Mesenchymal stem cell (in vitro differentiated cells and primary cell): ENCODE results near the gene DNAH10.

Experiments used
- DNase-seq: peaks from one replicate; pipeline ENCODE4 v3.0.0-alpha.2; 2013
- H2AFZ ChIP-seq: one replicate; pipeline ENCODE4 v1.6.1; 2013; ENCODE audit warnings: low read depth, mild to moderate bottlenecking, control low read depth, inconsistent platforms, low read length, moderate library complexity
- H2AK5ac ChIP-seq: 2 replicates; pipeline ENCODE4 v1.6.1; 2013; ENCODE audit warnings: low read length, moderate library complexity, mild to moderate bottlenecking, inconsistent platforms; ENCODE audit not compliant: severe bottlenecking
- H2BK120ac ChIP-seq: one replicate; pipeline ENCODE4 v1.6.1; 2013; ENCODE audit warnings: low read depth, mild to moderate bottlenecking, inconsistent platforms, low read length, moderate library complexity
- H2BK12ac ChIP-seq, 2 experiments: one replicate each; pipeline ENCODE4 v1.6.1; 2013; ENCODE audit warnings: inconsistent platforms in 2 of 2, low read length in 2 of 2, mild to moderate bottlenecking in 2 of 2, moderate library complexity in 2 of 2, control low read depth in 1 of 2
- H2BK15ac ChIP-seq: one replicate; pipeline ENCODE4 v1.6.1; 2013; ENCODE audit warnings: mild to moderate bottlenecking, low read depth, inconsistent platforms; ENCODE audit not compliant: poor library complexity, severe bottlenecking
- H2BK5ac ChIP-seq: 2 replicates; pipeline ENCODE4 v1.6.1; 2013; ENCODE audit warnings: low read depth, mild to moderate bottlenecking, low read length, control low read depth, inconsistent platforms; ENCODE audit not compliant: poor library complexity, severe bottlenecking
- H3K14ac ChIP-seq, 2 experiments: one replicate each; pipeline ENCODE4 v1.6.1; 2013; ENCODE audit warnings: inconsistent platforms in 2 of 2, low read length in 2 of 2, control low read depth in 1 of 2, mild to moderate bottlenecking in 1 of 2, moderate library complexity in 1 of 2
- H3K18ac ChIP-seq, 2 experiments: one replicate each; pipeline ENCODE4 v1.6.1; 2013; ENCODE audit warnings: inconsistent platforms in 2 of 2, low read length in 2 of 2, control low read depth in 1 of 2, low read depth in 1 of 2, mild to moderate bottlenecking in 1 of 2
- H3K23ac ChIP-seq, 2 experiments: one replicate each; pipeline ENCODE4 v1.6.1; 2013; ENCODE audit warnings: inconsistent platforms in 2 of 2, low read length in 2 of 2, mild to moderate bottlenecking in 2 of 2, moderate library complexity in 2 of 2, control low read depth in 1 of 2
- H3K27ac ChIP-seq: 2 replicates; pipeline ENCODE4 v1.5.1; 2013; ENCODE audit warnings: mild to moderate bottlenecking, moderate library complexity, low read length, control low read depth, inconsistent platforms; ENCODE audit not compliant: poor library complexity, severe bottlenecking
- H3K27me3 ChIP-seq, 2 experiments: 2 replicates each; pipeline versions ENCODE4 v1.6.1 to v1.7.0; 2013; ENCODE audit warnings: low read length in 2 of 2, mild to moderate bottlenecking in 2 of 2, moderate library complexity in 2 of 2, control low read depth in 1 of 2, inconsistent platforms in 1 of 2; ENCODE audit not compliant: control insufficient read depth in 1 of 2, insufficient read depth in 1 of 2
- H3K36me3 ChIP-seq, 2 experiments: 2 replicates each; pipeline versions ENCODE4 v1.6.1 to v1.7.0; 2013; ENCODE audit warnings: low read length in 2 of 2, control low read depth in 1 of 2, inconsistent platforms in 1 of 2, low read depth in 1 of 2, mild to moderate bottlenecking in 1 of 2; ENCODE audit not compliant: insufficient read depth in 2 of 2, control insufficient read depth in 1 of 2
- H3K4ac ChIP-seq, 2 experiments: one replicate each; pipeline ENCODE4 v1.6.1; 2013; ENCODE audit warnings: inconsistent platforms in 2 of 2, low read length in 2 of 2, mild to moderate bottlenecking in 2 of 2, moderate library complexity in 2 of 2, control low read depth in 1 of 2, low read depth in 1 of 2
- H3K4me1 ChIP-seq: 2 replicates; pipeline ENCODE4 v1.6.1; 2013; ENCODE audit warnings: low read depth, low read length, control low read depth; ENCODE audit not compliant: control insufficient read depth, insufficient read depth
- H3K4me2 ChIP-seq: 2 replicates; pipeline ENCODE4 v1.6.1; 2013; ENCODE audit warnings: low read length, mild to moderate bottlenecking, inconsistent platforms; ENCODE audit not compliant: poor library complexity, severe bottlenecking
- H3K4me3 ChIP-seq, 2 experiments: 2 replicates each; pipeline versions ENCODE4 v1.5.1 to v1.7.0; 2013; ENCODE audit warnings: low read length in 2 of 2, mild to moderate bottlenecking in 2 of 2, control low read depth in 1 of 2, low read depth in 1 of 2; ENCODE audit not compliant: insufficient read depth in 1 of 2
- H3K79me1 ChIP-seq: replicated peaks from 2 replicates; pipeline ENCODE4 v1.6.1; 2013; ENCODE audit warnings: mild to moderate bottlenecking, control low read depth, low read length, inconsistent platforms; ENCODE audit not compliant: poor library complexity, severe bottlenecking
- H3K9ac ChIP-seq: 2 replicates; pipeline ENCODE4 v1.7.0; 2013; ENCODE audit warnings: mild to moderate bottlenecking, low read length, moderate library complexity
- H3K9me3 ChIP-seq: 2 replicates; pipeline ENCODE4 v1.7.0; 2013; ENCODE audit warnings: mild to moderate bottlenecking, low read length; ENCODE audit not compliant: control insufficient read depth
- H4K8ac ChIP-seq: one replicate; pipeline ENCODE4 v1.6.1; 2013; ENCODE audit warnings: inconsistent platforms, mild to moderate bottlenecking, low read length, moderate library complexity
- H4K91ac ChIP-seq: one replicate; pipeline ENCODE4 v1.6.1; 2013; ENCODE audit warnings: mild to moderate bottlenecking, low read length, inconsistent platforms
- WGBS: methylation state at CpG from one replicate; pipeline ENCODE4 v1.1.7; 2013; ENCODE audit warnings: mixed read lengths; 5-methylcytosine and 5-hydroxymethylcytosine counted together

The DNAH10 gene

GRCh38 chr12:123764109-123764508, 2.0 kb downstream of the DNAH10 start:
- Histone ChIP-seq H3K27ac (no peak overlapping the region), H4K8ac (no peak overlapping the region), H3K4me1 (peaks cover 11% of the 10 kb centered on the region), H3K36me3 (peaks cover 0 to 6% of the 10 kb centered on the region in 2 experiments), H2AFZ (no peak overlapping the region), H3K79me1 (no peaks in the 10 kb centered on the region), H2BK5ac (no peak overlapping the region), H2BK15ac (no peak overlapping the region), H3K4me2 (no peak overlapping the region), H3K9ac (no peak overlapping the region), H2AK5ac (no peak overlapping the region), H2BK12ac (no peak overlapping the region), H3K27me3 (peaks cover 22 to 42% of the 10 kb centered on the region in 2 experiments), H3K23ac (no peak overlapping the region), H4K91ac (no peak overlapping the region), H3K9me3 (no peaks in the 10 kb centered on the region), H2BK120ac (no peak overlapping the region), H3K4me3 (no peak overlapping the region), H3K14ac (no peak overlapping the region), H3K4ac (no peak overlapping the region), H3K18ac (no peak overlapping the region)
- no peak for DNase-seq
- WGBS = 94% methylated on average over 12 of the region's 12 CpGs

DNA sequence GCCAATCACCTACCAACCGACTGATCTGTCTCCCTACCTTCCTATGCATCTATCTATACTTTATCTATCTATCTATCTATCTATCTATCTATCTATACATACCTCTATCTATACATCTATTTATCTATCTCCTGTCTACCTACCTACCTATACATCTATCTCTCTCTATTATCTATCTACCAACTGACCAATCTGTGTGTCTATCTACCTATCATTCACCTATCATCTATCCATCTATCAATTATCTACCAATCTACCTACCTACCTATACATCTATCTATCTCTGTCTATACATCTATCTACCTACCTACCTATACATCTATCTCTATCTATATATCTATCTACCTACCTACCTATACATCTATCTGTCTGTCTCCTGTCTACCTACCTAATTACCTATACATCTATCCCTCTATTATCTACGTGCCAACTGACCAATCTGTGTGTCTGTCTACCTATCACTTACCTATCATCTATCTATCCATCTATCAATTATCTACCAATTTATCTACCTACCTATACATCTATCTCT, 3.5 kb downstream of the DNAH10 start:
- Histone ChIP-seq H2AK5ac (no peak overlapping the region), H3K27ac (no peak overlapping the region), H4K8ac (no peak overlapping the region), H3K9ac (no peak overlapping the region), H4K91ac (no peak overlapping the region), H3K14ac (no peak overlapping the region), H3K4me2 (no peak overlapping the region), H3K4me1 (peaks cover 11% of the 10 kb centered on the region), H3K9me3 (no peaks in the 10 kb centered on the region), H3K27me3 (peaks cover 25 to 42% of the 10 kb centered on the region in 2 experiments), H2AFZ (no peak overlapping the region), H3K36me3 (no peaks in the 10 kb centered on the region), H2BK15ac (no peak overlapping the region), H3K4me3 (no peak overlapping the region), H2BK12ac (no peak overlapping the region), H3K79me1 (no peaks in the 10 kb centered on the region), H2BK120ac (no peak overlapping the region), H3K4ac (no peak overlapping the region), H2BK5ac (no peak overlapping the region), H3K23ac (no peak overlapping the region), H3K18ac (no peak overlapping the region)
- WGBS = 63% methylated on average over 2 of the region's 2 CpGs
- no peak for DNase-seq

DNA sequence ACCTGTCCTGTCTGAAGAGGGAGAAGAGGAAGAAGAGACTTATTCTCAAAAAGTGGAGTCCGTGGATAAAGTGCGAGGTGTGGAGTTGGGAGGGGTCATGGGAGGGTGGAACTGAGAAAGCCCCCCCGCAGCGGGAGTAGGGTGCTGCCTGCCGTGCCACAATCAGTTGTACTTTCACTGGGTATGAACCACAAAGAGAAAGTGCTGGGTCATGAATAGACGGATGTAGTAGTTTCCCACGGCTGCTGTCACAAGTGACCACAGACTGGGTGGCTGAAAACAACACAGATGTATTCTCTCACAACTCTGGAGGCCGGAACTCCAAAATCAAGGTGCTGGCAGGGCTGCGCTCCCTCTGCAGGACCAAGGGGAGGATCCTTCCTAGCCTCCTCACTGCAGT, 5.5 kb downstream of the DNAH10 start:
- Histone ChIP-seq H3K4me1 (peaks cover 2% of the 10 kb centered on the region), H3K23ac (no peak overlapping the region), H3K4me2 (no peak overlapping the region), H3K4ac (no peak overlapping the region), H4K8ac (no peak overlapping the region), H2AFZ (no peak overlapping the region), H2BK120ac (no peak overlapping the region), H3K4me3 (no peak overlapping the region), H2BK12ac (no peak overlapping the region), H3K27me3 (peaks cover 36 to 38% of the 10 kb centered on the region in 2 experiments), H2BK5ac (no peak overlapping the region), H3K14ac (no peak overlapping the region), H4K91ac (no peak overlapping the region), H3K36me3 (no peaks in the 10 kb centered on the region), H2BK15ac (no peak overlapping the region), H3K9ac (no peak overlapping the region), H3K9me3 (no peaks in the 10 kb centered on the region), H3K79me1 (no peaks in the 10 kb centered on the region), H2AK5ac (no peak overlapping the region), H3K27ac (no peak overlapping the region), H3K18ac (no peak overlapping the region)
- DNase-seq = no peak
- 91% methylated on average over 9 of the region's 9 CpGs for WGBS

- Histone ChIP-seq H3K9me3 (peaks cover 7% of the 10 kb centered on the region), H3K4me3 (no peak overlapping the region), H3K4me2 (no peak overlapping the region), H3K4ac (no peak overlapping the region), H2BK5ac (no peak overlapping the region), H2AFZ (no peak overlapping the region), H3K36me3 (no peaks in the 10 kb centered on the region), H2BK12ac (no peak overlapping the region), H3K23ac (no peak overlapping the region), H3K9ac (no peak overlapping the region), H3K14ac (no peak overlapping the region), H3K79me1 (no peaks in the 10 kb centered on the region), H2BK15ac (no peak overlapping the region), H3K27me3 (peaks cover 24 to 34% of the 10 kb centered on the region in 2 experiments), H2AK5ac (no peak overlapping the region), H2BK120ac (no peak overlapping the region), H3K18ac (no peak overlapping the region), H3K4me1 (no peaks in the 10 kb centered on the region), H4K91ac (no peak overlapping the region), H3K27ac (no peak overlapping the region), H4K8ac (no peak overlapping the region)
- whole genome bisulfite sequencing = 66% methylated on average over 5 of the region's 7 CpGs
- DNase-seq = no peak
These were observed 9.2 kb downstream of the DNAH10 start for GRCh38 chr12:123771261-123771660.
